Gastrocnemius medialis (tissue), 4 donors: Measurements from ENCODE around the gene MRAP2. TPM values are rescaled to one million over a fixed set of nuclear protein-coding genes. Genes with fewer than 3 reads are reported as not detected.
"Not testable (repeated sequence)": the region's sequence is repeated elsewhere in the genome, so short reads cannot be mapped to it uniquely, and the experiment has no call there.

Experiments used
- ATAC-seq, 2 donors: fragments of 150-250 bp; one replicate each; pipeline ENCODE4 v1.9.1; 2016
- DNase-seq, 2 donors: peaks; one replicate each; pipeline ENCODE4 v3.0.0-alpha.2; 2019
- H3K27ac ChIP-seq, 4 donors: fragments of 200-600 bp; sonication (generic); 1 replicate in 1 of 4; 2 replicates in 3 of 4; pipeline ENCODE4 v1.5.1; 2016 to 2018; ENCODE audit warnings: mild to moderate bottlenecking in 2 of 4, moderate library complexity in 1 of 4
- H3K27me3 ChIP-seq, 3 donors: fragments of 200-600 bp; sonication (generic) in 2 of 3; 1 replicate in 1 of 3; 2 replicates in 2 of 3; pipeline versions ENCODE4 v1.5.1 to v1.6.0; 2016 to 2019; ENCODE audit warnings: mild to moderate bottlenecking in 1 of 3, moderate library complexity in 1 of 3
- H3K36me3 ChIP-seq, 2 donors: fragments of 200-600 bp; sonication (generic) in 1 of 2; one replicate each; pipeline ENCODE4 v1.5.1; 2017 to 2018
- H3K4me1 ChIP-seq, 2 donors: fragments of 200-600 bp; sonication (generic) in 1 of 2; one replicate each; pipeline ENCODE4 v1.5.1; 2016 to 2017; ENCODE audit warnings: mild to moderate bottlenecking in 2 of 2
- H3K4me3 ChIP-seq, 4 donors: fragments of 200-600 bp; sonication (generic) in 3 of 4; 1 replicate in 1 of 4; 2 replicates in 3 of 4; pipeline ENCODE4 v1.5.1; 2016 to 2019; ENCODE audit warnings: mild to moderate bottlenecking in 2 of 4
- H3K9me3 ChIP-seq, 3 donors: fragments of 200-600 bp; sonication (generic) in 2 of 3; 1 replicate in 1 of 3; 2 replicates in 2 of 3; pipeline ENCODE4 v1.5.1; 2016 to 2019
- POLR2A ChIP-seq, 2 donors: fragments of 450-650 bp; IDR thresholded peaks; one replicate each; pipeline ENCODE4 v1.6.1; 2017; ENCODE audit warnings: antibody characterized with exemption in 2 of 2, mild to moderate bottlenecking in 2 of 2, moderate library complexity in 2 of 2
- in situ Hi-C, 4 donors: fragments of 200-750 bp; cut with MboI; loops; one replicate each; pipeline versions ENCODE4 v1.15.0 to v1.8.0; 2017; ENCODE audit warnings: low sequenced_read_pairs in 4 of 4
- intact Hi-C: fragments of 100-400 bp; cut with DNase I; formaldehyde crosslinking; loops from one replicate; pipeline ENCODE4 v1.15.1; 2023; ENCODE audit warnings: low total_unique reads
- total RNA-seq, 4 donors: library from RNA; depleted of rRNA; stranded (reverse); fragments of >200 nt; gene quantifications; one replicate each; pipeline versions ENCODE4 v1.1.0 to v1.2.3, GENCODE V29; 2016
- TF ChIP-seq, protein P1 (sequence below), 5 experiments: fragments of 450-650 bp in 3 of 5; fragments of 200-600 bp in 2 of 5; sonication (generic) in 2 of 5; IDR thresholded peaks in 4 of 5; conservative IDR thresholded peaks in 1 of 5; 1 replicate in 4 of 5; 2 replicates in 1 of 5; pipeline ENCODE4 v1.5.1; 2016 to 2019; ENCODE audit warnings: antibody characterized with exemption in 5 of 5, mild to moderate bottlenecking in 3 of 5, moderate library complexity in 3 of 5

The MRAP2 gene
- total RNA-seq, 4 donors from 2014 or later = 0.29 TPM; not detected in 3

DNA sequence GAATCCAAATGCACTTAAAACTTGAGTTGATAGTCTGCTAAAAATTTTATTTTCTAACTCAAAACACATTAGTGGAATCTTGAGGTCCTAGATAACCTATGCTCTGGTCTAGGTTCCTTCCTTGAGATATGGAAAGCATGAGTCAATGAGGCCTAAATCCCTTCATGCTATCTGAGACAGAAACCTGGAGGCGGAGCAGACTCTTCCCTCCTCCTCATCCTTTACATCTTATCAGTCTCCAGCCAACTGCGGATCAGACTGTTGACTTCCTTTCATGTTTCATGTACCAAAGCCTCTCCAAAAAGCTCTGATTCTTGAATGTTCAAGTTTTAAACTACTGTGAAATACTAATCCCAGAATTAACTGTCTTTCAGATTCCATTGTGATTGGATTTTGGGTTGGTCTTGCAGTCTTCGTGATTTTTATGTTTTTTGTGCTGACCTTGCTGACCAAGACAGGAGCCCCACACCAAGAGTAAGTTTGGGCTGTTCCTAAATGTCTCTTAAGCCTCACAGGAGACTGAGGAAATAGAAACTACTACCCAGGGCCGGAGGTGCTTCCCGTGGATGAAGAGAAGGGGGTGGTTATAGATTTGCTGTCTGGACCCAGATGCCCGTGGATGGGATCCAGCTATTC, 29.1 kb downstream of the MRAP2 start:
- Histone ChIP-seq H3K36me3 (no peaks in the 10 kb centered on the region), H3K9me3 (no peaks in the 10 kb centered on the region), H3K4me1 (no peaks in the 10 kb centered on the region), H3K27me3 (no peaks in the 10 kb centered on the region), H3K4me3 (no peak overlapping the region), H3K27ac (no peak overlapping the region)
- in situ Hi-C loops = no loop called here
- intact Hi-C loops = no loop called here
- TF ChIP-seq, protein P1, sequence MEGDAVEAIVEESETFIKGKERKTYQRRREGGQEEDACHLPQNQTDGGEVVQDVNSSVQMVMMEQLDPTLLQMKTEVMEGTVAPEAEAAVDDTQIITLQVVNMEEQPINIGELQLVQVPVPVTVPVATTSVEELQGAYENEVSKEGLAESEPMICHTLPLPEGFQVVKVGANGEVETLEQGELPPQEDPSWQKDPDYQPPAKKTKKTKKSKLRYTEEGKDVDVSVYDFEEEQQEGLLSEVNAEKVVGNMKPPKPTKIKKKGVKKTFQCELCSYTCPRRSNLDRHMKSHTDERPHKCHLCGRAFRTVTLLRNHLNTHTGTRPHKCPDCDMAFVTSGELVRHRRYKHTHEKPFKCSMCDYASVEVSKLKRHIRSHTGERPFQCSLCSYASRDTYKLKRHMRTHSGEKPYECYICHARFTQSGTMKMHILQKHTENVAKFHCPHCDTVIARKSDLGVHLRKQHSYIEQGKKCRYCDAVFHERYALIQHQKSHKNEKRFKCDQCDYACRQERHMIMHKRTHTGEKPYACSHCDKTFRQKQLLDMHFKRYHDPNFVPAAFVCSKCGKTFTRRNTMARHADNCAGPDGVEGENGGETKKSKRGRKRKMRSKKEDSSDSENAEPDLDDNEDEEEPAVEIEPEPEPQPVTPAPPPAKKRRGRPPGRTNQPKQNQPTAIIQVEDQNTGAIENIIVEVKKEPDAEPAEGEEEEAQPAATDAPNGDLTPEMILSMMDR (IDR thresholded peaks at IDR 0.05 in 4 of 5, conservative IDR thresholded peaks at IDR 0.05 in 1 of 5) = no peak
- TF ChIP-seq POLR2A (IDR thresholded peaks at IDR 0.05) = no peak
- ATAC-seq = no peak
- DNase-seq = no peak

DNA sequence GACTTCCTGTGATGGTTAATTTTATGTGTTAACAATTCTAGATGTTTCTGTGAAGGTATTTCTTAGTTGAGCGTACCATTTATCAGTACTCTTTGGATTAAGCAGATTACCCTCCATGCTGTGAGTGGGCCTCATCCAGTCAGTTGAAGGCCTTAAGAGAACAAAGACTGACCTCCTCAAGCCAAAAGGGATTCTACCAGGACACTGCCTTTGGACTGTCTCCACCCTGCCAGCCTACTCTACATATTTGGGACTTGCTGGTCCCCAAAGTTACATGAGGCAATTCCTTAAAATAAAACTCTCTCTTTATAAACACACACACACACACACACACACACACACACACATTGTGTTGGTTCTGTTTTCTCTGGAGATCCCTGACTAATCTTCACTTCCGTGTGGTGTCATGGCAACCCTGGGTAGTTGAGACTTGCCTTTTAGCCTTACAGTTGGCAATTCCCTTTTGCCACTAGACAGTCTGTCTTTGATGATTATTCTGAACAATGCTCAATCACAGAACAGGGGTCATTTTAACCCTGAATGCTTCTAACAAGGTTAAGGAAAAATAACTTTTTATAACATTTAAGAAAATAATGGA, 32.2 kb downstream of the MRAP2 start:
- H3K9me3 ChIP-seq = no peaks in the 10 kb centered on the region
- no peaks in the 10 kb centered on the region for H3K27me3 ChIP-seq
- intact Hi-C loops = no loop called here
- H3K4me1 ChIP-seq = no peaks in the 10 kb centered on the region
- in situ Hi-C loops = no loop called here
- no peak for ATAC-seq
- H3K27ac ChIP-seq = no peak overlapping the region
- H3K4me3 ChIP-seq = no peak overlapping the region
- no peaks in the 10 kb centered on the region for H3K36me3 ChIP-seq
- DNase-seq = no peak
- TF ChIP-seq POLR2A (IDR thresholded peaks at IDR 0.05) = no peak
- TF ChIP-seq, protein P1 (IDR thresholded peaks at IDR 0.05 in 4 of 5, conservative IDR thresholded peaks at IDR 0.05 in 1 of 5) = no peak

DNA sequence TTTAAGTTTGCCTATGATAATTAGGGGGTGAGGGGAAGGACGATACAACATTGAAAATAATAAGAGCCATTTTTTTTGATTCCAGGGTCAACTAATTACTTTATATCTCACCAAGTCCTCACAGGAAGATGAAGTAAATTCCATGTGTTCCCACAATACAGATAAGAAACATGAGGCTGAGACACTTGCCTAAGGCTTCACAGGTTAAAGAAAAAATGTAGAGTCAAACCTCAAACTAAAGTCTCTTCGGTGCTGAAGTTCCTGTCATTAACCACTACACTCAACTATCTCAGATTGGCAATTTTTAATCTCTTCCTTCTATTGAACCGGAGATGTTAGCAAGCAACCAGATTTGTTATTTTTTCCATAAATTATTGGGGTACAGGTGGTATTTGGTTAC, 33.0 kb downstream of the MRAP2 start:
- ATAC-seq (no peak), DNase-seq (no peak)
- H3K27ac ChIP-seq = no peak overlapping the region
- H3K36me3 ChIP-seq = no peaks in the 10 kb centered on the region
- intact Hi-C loops = no loop called here
- no peaks in the 10 kb centered on the region for H3K4me1 ChIP-seq
- no peak for TF ChIP-seq POLR2A (IDR thresholded peaks at IDR 0.05)
- TF ChIP-seq, protein P1 (IDR thresholded peaks at IDR 0.05 in 4 of 5, conservative IDR thresholded peaks at IDR 0.05 in 1 of 5) = no peak
- no peak overlapping the region for H3K4me3 ChIP-seq
- H3K9me3 ChIP-seq = no peaks in the 10 kb centered on the region
- no peaks in the 10 kb centered on the region for H3K27me3 ChIP-seq
- in situ Hi-C loops = no loop called here

DNA sequence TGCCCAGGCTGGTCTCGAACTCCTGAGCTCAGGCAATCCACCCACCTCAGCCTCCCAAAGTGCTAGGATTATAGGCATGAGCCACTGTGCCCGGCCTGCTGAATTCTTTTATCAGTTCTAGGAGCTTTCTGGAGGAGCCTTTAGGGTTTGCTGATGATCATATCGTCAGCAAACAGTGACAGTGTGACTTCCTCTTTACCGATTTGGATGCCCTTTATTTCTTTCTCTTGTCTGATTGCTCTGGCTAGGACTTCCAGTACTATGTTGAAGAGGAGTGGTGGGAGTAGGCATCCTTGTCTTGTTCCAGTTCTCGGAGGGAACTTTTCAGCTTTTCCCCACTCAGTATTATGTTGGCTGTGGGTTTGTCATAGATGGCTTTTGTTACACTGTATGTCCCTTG, 35.3 kb downstream of the MRAP2 start:
- ATAC-seq, H3K4me3 ChIP-seq, in situ Hi-C loops, H3K4me1 ChIP-seq, intact Hi-C loops, H3K36me3 ChIP-seq, DNase-seq, H3K9me3 ChIP-seq, H3K27me3 ChIP-seq, H3K27ac ChIP-seq: not testable (repeated sequence)

DNA sequence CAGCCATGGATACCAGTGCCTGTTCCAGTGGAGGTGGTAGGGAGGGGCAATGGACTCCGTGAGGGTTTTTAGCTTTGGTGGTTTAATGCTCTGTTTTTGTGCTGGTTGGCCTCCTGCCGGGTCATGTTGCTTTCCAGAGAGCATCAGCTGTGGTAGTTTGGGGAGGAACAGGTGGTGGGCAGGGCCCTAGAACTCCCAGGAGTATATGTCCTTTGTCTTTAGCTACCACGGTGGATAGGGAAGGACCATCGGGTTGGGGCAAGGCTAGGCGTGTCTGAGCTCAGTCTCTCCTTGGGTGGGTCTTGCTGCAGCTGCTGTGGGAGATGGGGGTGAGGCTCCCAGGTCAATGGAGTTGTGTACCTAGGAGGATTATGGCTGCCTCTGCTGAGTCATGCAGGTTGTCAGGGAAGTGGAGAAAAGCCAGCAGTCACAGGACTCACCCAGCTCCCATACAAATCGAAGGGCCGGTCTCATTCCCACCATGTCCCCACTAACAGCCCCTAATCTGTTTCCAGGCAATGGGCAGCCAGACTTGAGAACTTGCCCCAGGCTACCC, 38.9 kb downstream of the MRAP2 start:
- no peak overlapping the region for H3K4me3 ChIP-seq
- H3K27me3 ChIP-seq = no peaks in the 10 kb centered on the region
- intact Hi-C loops = no loop called here
- no peak for DNase-seq
- in situ Hi-C loops = no loop called here
- no peaks in the 10 kb centered on the region for H3K4me1 ChIP-seq
- H3K9me3 ChIP-seq = no peaks in the 10 kb centered on the region
- no peak for TF ChIP-seq POLR2A (IDR thresholded peaks at IDR 0.05)
- TF ChIP-seq, protein P1 (IDR thresholded peaks at IDR 0.05 in 4 of 5, conservative IDR thresholded peaks at IDR 0.05 in 1 of 5) = no peak
- ATAC-seq = no peak
- no peak overlapping the region for H3K27ac ChIP-seq
- H3K36me3 ChIP-seq = no peaks in the 10 kb centered on the region
